H1 (cell line): ENCODE data around the gene CEACAM16.
A peak's percentile ranks its signal among the peaks of the same experiment; 100 is the strongest.

ENCODE experiments used
- CHD2 ChIP-seq: IDR thresholded peaks from 2 replicates; pipeline ENCODE4 v1.6.1; 2012; ENCODE audit warnings: low read length, improper control_type of control experiment
- E2F6 ChIP-seq: IDR thresholded peaks from 2 replicates; pipeline ENCODE4 v1.6.1; 2012; ENCODE audit warnings: inconsistent platforms
- JUND ChIP-seq: IDR thresholded peaks from 2 replicates; pipeline ENCODE4 v1.6.1; 2011; ENCODE audit warnings: mild to moderate bottlenecking, improper control_type of control experiment, low read length
- ZNF274 ChIP-seq: IDR thresholded peaks from 2 replicates; pipeline ENCODE4 v1.7.0; 2012; ENCODE audit warnings: low read length, borderline replicate concordance; ENCODE audit errors: extremely low read depth

GRCh38 chr19:44757057-44757734, 58.2 kb downstream of the CEACAM16 start:
- TF ChIP-seq JUND (no peak), ZNF274 (no peak), CHD2 (no peak), E2F6 (peak; percentile 63)
